Kidney epithelial cell (primary cell): ENCODE data around the gene THSD4. TPM values are rescaled to one million over a fixed set of nuclear protein-coding genes. Genes with fewer than 3 reads are reported as not detected.
A peak's percentile ranks its signal among the peaks of the same experiment; 100 is the strongest.

Source experiments
- DNase-seq: peaks from one replicate; pipeline ENCODE4 v3.0.0-alpha.2; 2010; ENCODE audit warnings: low read depth
- H3K27me3 ChIP-seq: 2 replicates; pipeline ENCODE4 v1.6.0; 2011; ENCODE audit warnings: low read length; ENCODE audit not compliant: control insufficient read depth, insufficient read depth
- H3K36me3 ChIP-seq: 2 replicates; pipeline ENCODE4 v1.5.1; 2011; ENCODE audit warnings: low read length; ENCODE audit not compliant: control insufficient read depth, insufficient read depth
- H3K4me3 ChIP-seq: 2 replicates; pipeline ENCODE4 v1.5.1; 2011; ENCODE audit warnings: low read depth, mild to moderate bottlenecking, control low read depth, low read length
- total RNA-seq: library from RNA; depleted of rRNA; stranded (reverse); fragments of >200 nt; gene quantifications from 2 replicates; pipeline ENCODE4 v1.2.3, GENCODE V29; 2015
- TF ChIP-seq, protein P1 (sequence below): IDR thresholded peaks from 2 replicates; pipeline ENCODE4 v1.5.1; 2011; ENCODE audit warnings: mild to moderate bottlenecking, moderate library complexity, low read length, control low read depth, inconsistent platforms; ENCODE audit not compliant: insufficient read depth, poor library complexity, severe bottlenecking

The THSD4 gene
- total RNA-seq, 1 donor from 2014 or later, result 17.7 TPM

- Histone ChIP-seq H3K27me3 (no peaks in the 10 kb centered on the region), H3K36me3 (no peaks in the 10 kb centered on the region), H3K4me3 (no peak overlapping the region)
- DNase-seq, result peak; percentile 79
- TF ChIP-seq, protein P1, sequence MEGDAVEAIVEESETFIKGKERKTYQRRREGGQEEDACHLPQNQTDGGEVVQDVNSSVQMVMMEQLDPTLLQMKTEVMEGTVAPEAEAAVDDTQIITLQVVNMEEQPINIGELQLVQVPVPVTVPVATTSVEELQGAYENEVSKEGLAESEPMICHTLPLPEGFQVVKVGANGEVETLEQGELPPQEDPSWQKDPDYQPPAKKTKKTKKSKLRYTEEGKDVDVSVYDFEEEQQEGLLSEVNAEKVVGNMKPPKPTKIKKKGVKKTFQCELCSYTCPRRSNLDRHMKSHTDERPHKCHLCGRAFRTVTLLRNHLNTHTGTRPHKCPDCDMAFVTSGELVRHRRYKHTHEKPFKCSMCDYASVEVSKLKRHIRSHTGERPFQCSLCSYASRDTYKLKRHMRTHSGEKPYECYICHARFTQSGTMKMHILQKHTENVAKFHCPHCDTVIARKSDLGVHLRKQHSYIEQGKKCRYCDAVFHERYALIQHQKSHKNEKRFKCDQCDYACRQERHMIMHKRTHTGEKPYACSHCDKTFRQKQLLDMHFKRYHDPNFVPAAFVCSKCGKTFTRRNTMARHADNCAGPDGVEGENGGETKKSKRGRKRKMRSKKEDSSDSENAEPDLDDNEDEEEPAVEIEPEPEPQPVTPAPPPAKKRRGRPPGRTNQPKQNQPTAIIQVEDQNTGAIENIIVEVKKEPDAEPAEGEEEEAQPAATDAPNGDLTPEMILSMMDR, result no peak
Observed at GRCh38 chr15:71588746-71589145, 473.5 kb downstream of the THSD4 start.

DNA sequence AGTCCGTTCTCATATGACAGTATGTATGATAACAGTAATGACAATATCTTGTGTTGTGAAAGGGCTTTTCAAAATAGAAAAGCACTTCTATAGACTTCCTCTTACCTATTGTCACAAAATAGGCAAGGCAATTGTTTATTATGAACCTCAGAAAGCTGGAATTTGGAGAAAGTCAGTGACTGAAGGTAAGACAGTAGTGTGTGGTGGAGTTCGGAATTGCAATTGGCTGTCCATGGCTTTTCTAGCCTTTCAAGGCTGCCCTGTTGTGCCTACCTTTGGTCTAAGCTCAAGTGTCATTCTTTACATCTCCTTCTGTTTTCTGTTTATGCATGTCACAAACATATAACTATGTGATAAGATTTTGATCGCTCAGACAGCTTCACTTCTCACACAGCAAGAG is 475.8 kb downstream of the THSD4 start:
- TF ChIP-seq, protein P1, result no peak
- DNase-seq, result no peak
- H3K36me3 ChIP-seq, result no peaks in the 10 kb centered on the region
- no peak overlapping the region for H3K4me3 ChIP-seq
- no peaks in the 10 kb centered on the region for H3K27me3 ChIP-seq

DNA sequence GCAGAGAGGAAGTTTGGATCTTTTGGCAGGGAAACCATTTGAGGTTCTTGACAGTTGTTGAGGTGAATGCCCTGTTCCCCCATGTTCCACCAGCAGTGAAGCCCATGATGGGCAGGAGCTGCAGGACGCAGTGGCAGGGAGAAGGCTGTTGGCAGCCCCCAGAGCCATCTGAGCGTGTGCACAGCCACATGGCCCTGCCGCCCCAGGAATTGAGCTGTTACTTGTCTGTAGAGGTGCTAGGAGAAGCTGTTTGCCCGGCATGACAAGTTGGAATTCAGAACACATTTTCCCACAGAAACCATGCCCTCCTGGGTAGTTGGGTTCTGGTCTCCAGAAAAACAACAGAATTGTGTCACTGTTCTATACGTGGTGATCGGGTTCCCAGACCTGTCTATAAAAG is 476.9 kb downstream of the THSD4 start:
- Histone ChIP-seq H3K27me3 (no peaks in the 10 kb centered on the region), H3K4me3 (no peak overlapping the region), H3K36me3 (no peaks in the 10 kb centered on the region)
- TF ChIP-seq, protein P1, result no peak
- no peak for DNase-seq

DNA sequence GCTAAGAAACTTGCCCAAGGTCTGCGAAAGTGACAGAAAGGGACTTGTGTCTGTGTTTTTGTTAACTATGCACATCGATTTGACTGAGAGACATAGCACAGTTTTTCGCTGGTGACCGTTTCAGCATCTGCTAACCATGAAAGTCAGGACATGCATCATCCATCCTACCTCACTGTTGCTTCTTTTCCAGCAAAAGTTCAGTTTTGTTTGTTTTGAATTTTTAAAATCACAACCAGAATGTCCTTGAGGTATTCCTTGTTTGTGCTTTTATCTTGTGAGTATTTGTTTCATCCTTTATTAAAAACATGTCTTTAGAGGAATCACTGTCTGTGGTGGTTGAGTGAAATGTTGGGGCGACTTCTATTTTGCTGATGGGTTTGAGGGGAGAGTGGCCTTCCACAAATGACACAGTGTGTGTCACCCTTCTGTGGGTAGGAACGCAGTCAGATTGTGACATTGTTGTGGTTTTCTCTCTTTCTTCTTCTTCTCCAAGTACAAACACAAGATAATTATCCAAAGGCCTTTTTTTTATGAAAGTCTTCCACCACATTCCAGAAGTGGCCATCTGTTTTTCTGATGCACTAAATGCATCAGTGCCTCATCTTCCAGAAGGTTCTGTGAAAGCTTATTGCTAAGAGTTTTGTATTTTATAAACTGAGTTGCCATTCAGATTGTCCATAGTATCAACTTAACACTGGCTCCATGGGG is 480.7 kb downstream of the THSD4 start:
- Histone ChIP-seq H3K27me3 (no peaks in the 10 kb centered on the region), H3K36me3 (no peaks in the 10 kb centered on the region), H3K4me3 (no peak overlapping the region)
- no peak for DNase-seq
- TF ChIP-seq, protein P1, result no peak

- Histone ChIP-seq H3K4me3 (no peak overlapping the region), H3K36me3 (no peaks in the 10 kb centered on the region), H3K27me3 (no peaks in the 10 kb centered on the region)
- TF ChIP-seq, protein P1, result no peak
- no peak for DNase-seq
Observed at GRCh38 chr15:71596672-71597071, 481.4 kb downstream of the THSD4 start.

DNA sequence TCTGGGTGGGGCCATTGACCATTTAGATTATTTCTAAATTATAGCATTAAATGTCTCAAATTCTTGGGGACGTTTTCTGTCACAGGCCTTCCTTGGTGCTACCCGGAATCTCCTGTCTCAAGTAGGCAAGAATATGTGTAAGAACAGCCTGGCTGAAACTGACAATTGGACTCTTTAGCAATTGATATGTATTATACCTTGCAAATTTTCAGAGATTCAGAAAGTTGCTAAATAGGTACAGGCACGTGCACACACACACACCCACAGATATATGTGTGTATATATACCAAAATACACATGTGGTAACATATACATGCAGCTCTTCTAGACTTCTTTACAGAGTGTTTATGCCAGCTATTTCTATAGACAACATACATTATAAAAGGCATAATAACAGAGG is 481.9 kb downstream of the THSD4 start:
- Histone ChIP-seq H3K4me3 (no peak overlapping the region), H3K36me3 (no peaks in the 10 kb centered on the region), H3K27me3 (no peaks in the 10 kb centered on the region)
- no peak for DNase-seq
- TF ChIP-seq, protein P1, result no peak
